Liver (tissue), 3 donors: Measurements from ENCODE around the gene SLC45A2.

Source experiments
- EGR1 ChIP-seq, 2 donors: IDR thresholded peaks; 2 replicates each; pipeline ENCODE4 v1.6.1; 2016 to 2018; ENCODE audit warnings: antibody characterized with exemption in 2 of 2, low read depth in 2 of 2
- GABPA ChIP-seq, 2 donors: IDR thresholded peaks in 1 of 2; conservative IDR thresholded peaks in 1 of 2; 2 replicates each; pipeline ENCODE4 v1.6.1; 2016; ENCODE audit warnings: antibody characterized with exemption in 2 of 2, mild to moderate bottlenecking in 1 of 2, moderate library complexity in 1 of 2
- HNF4A ChIP-seq, 2 donors: conservative IDR thresholded peaks; 2 replicates each; pipeline ENCODE4 v1.6.1; 2016; ENCODE audit warnings: antibody characterized with exemption in 2 of 2, mild to moderate bottlenecking in 2 of 2
- JUND ChIP-seq, 2 donors: IDR thresholded peaks; 2 replicates each; pipeline ENCODE4 v1.6.1; 2016; ENCODE audit warnings: antibody characterized with exemption in 2 of 2
- NR2F2 ChIP-seq: IDR thresholded peaks from 2 replicates; pipeline ENCODE4 v1.6.1; 2016; ENCODE audit warnings: antibody characterized with exemption
- RAD21 ChIP-seq, 2 donors: IDR thresholded peaks; 2 replicates each; pipeline ENCODE4 v1.6.1; 2016; ENCODE audit warnings: antibody characterized with exemption in 2 of 2, mild to moderate bottlenecking in 2 of 2
- REST ChIP-seq: IDR thresholded peaks from 2 replicates; pipeline ENCODE4 v1.6.1; 2016; ENCODE audit warnings: antibody characterized with exemption, mild to moderate bottlenecking
- SP1 ChIP-seq: IDR thresholded peaks from 2 replicates; pipeline ENCODE4 v1.6.1; 2018; ENCODE audit warnings: antibody characterized with exemption, mild to moderate bottlenecking
- TAF1 ChIP-seq: conservative IDR thresholded peaks from 2 replicates; pipeline ENCODE4 v1.6.1; 2016; ENCODE audit warnings: antibody characterized with exemption, mild to moderate bottlenecking
- YY1 ChIP-seq: IDR thresholded peaks from 2 replicates; pipeline ENCODE4 v1.6.1; 2016; ENCODE audit warnings: antibody characterized with exemption, mild to moderate bottlenecking
- TF ChIP-seq, protein P1 (sequence below): fragments of 150-350 bp; IDR thresholded peaks from 2 replicates; pipeline ENCODE4 v1.5.1; 2017; ENCODE audit warnings: improper control_type of control experiment, low read depth, low read length; ENCODE audit not compliant: missing input control
- TF ChIP-seq, protein P2 (sequence below): IDR thresholded peaks from 2 replicates; pipeline ENCODE4 v1.6.1; 2016; ENCODE audit warnings: antibody characterized with exemption
- TF ChIP-seq, protein P3 (sequence below): IDR thresholded peaks from 2 replicates; pipeline ENCODE4 v1.6.1; 2016; ENCODE audit warnings: antibody characterized with exemption
- donor health status: healthy.
- donor health status: healthy.

DNA sequence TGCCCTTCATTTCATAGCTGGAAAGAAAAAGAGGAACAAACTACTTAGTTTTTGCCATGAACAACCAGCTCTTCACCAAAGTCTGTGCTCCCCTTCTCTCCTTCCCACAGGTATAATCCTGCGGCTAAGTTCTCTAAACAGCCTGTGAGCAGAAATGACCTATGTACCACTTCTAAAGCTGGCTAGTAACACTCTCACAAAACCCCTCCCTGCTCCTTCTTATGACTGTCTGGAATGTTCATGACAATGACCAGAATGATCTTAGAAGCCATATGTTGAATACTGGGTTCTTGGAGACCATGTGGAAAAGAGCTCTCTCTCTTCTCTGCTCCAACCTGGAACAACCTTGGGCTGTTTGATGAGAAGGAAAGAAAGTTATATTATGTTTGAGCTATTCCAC is 36.2 kb upstream of the SLC45A2 start:
- TF ChIP-seq TAF1, result no peak
- TF ChIP-seq, protein P1, sequence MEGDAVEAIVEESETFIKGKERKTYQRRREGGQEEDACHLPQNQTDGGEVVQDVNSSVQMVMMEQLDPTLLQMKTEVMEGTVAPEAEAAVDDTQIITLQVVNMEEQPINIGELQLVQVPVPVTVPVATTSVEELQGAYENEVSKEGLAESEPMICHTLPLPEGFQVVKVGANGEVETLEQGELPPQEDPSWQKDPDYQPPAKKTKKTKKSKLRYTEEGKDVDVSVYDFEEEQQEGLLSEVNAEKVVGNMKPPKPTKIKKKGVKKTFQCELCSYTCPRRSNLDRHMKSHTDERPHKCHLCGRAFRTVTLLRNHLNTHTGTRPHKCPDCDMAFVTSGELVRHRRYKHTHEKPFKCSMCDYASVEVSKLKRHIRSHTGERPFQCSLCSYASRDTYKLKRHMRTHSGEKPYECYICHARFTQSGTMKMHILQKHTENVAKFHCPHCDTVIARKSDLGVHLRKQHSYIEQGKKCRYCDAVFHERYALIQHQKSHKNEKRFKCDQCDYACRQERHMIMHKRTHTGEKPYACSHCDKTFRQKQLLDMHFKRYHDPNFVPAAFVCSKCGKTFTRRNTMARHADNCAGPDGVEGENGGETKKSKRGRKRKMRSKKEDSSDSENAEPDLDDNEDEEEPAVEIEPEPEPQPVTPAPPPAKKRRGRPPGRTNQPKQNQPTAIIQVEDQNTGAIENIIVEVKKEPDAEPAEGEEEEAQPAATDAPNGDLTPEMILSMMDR, result no peak
- TF ChIP-seq, protein P2, sequence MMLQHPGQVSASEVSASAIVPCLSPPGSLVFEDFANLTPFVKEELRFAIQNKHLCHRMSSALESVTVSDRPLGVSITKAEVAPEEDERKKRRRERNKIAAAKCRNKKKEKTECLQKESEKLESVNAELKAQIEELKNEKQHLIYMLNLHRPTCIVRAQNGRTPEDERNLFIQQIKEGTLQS, result no peak
- no peak for TF ChIP-seq SP1
- no peak for TF ChIP-seq EGR1 (IDR thresholded peaks at IDR 0.05; ENCODE audit: low read depth in 2 of 2)
- TF ChIP-seq, protein P3, sequence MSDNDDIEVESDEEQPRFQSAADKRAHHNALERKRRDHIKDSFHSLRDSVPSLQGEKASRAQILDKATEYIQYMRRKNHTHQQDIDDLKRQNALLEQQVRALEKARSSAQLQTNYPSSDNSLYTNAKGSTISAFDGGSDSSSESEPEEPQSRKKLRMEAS, result no peak
- no peak for TF ChIP-seq REST
- TF ChIP-seq YY1, result no peak
- no peak for TF ChIP-seq GABPA (IDR thresholded peaks at IDR 0.05 in 1 of 2, conservative IDR thresholded peaks at IDR 0.05 in 1 of 2)
- TF ChIP-seq HNF4A (conservative IDR thresholded peaks at IDR 0.05), result no peak
- no peak for TF ChIP-seq JUND (IDR thresholded peaks at IDR 0.05)
- no peak for TF ChIP-seq RAD21 (IDR thresholded peaks at IDR 0.05)
- TF ChIP-seq NR2F2, result no peak
